ENCODE data around the gene SMIM12.

SMIM12 gene

GRCh38 chr1:34871443-34872132, 12.0 kb upstream of the SMIM12 start:
- no peak for DNase-seq

- DNase-seq = no peak
Measured at GRCh38 chr1:34870395-34870794, 10.8 kb upstream of the SMIM12 start.

GRCh38 chr1:34869760-34870159, 10.2 kb upstream of the SMIM12 start:
- no peak for DNase-seq

- DNase-seq = no peak
Measured at GRCh38 chr1:34868230-34869049, 8.9 kb upstream of the SMIM12 start.

- no peak for DNase-seq
Measured at GRCh38 chr1:34867415-34867814, 7.9 kb upstream of the SMIM12 start.

GRCh38 chr1:34866762-34867109, 7.2 kb upstream of the SMIM12 start:
- no peak for DNase-seq

GRCh38 chr1:34865981-34866761, 6.6 kb upstream of the SMIM12 start:
- no peak for DNase-seq

- DNase-seq = no peak
Measured at GRCh38 chr1:34865573-34865972, 6.0 kb upstream of the SMIM12 start.

- DNase-seq = no peak
Measured at GRCh38 chr1:34864759-34865158, 5.2 kb upstream of the SMIM12 start.

GRCh38 chr1:34863501-34863900, 4.0 kb upstream of the SMIM12 start:
- no peak for DNase-seq

GRCh38 chr1:34858901-34859445, 576 bp downstream of the SMIM12 start:
- no peak for DNase-seq

- DNase-seq = no peak
Measured at GRCh38 chr1:34856697-34857096, 2.9 kb downstream of the SMIM12 start.

- peak; percentile 93 for DNase-seq
Measured at GRCh38 chr1:34852677-34853217, 6.8 kb downstream of the SMIM12 start.

GRCh38 chr1:34851431-34852105, 8.0 kb downstream of the SMIM12 start:
- DNase-seq = no peak

- no peak for DNase-seq
Measured at GRCh38 chr1:34850382-34850781, 9.2 kb downstream of the SMIM12 start.

GRCh38 chr1:34847094-34847493, 12.5 kb downstream of the SMIM12 start:
- no peak for DNase-seq

GRCh38 chr1:34846265-34846664, 13.3 kb downstream of the SMIM12 start:
- DNase-seq = no peak

GRCh38 chr1:34845131-34845901, 14.2 kb downstream of the SMIM12 start:
- no peak for DNase-seq

- DNase-seq = no peak
Measured at GRCh38 chr1:34844252-34844634, 15.3 kb downstream of the SMIM12 start.

GRCh38 chr1:34843392-34844251, 15.9 kb downstream of the SMIM12 start:
- no peak for DNase-seq

- DNase-seq = no peak
Measured at GRCh38 chr1:34842952-34843371, 16.6 kb downstream of the SMIM12 start.

Measured in NCI-H345 (cell line).